Karpas-422 (cell line): ENCODE measurements around the gene CASKIN2. TPM values are rescaled to one million over a fixed set of nuclear protein-coding genes. Genes with fewer than 3 reads are reported as not detected.

Source experiments
- DNase-seq: peaks from one replicate; pipeline ENCODE4 v3.0.0-alpha.2; 2015
- H2AFZ ChIP-seq: fragments of 200-600 bp; sonication (generic); 2 replicates; pipeline ENCODE4 v1.6.1; 2014; ENCODE audit warnings: antibody characterized with exemption, low read length, mixed read lengths
- H3K27ac ChIP-seq: fragments of 200-600 bp; sonication (generic); 2 replicates; pipeline ENCODE4 v1.5.1; 2014; ENCODE audit warnings: mild to moderate bottlenecking, low read length, moderate library complexity
- H3K27me3 ChIP-seq: fragments of 200-600 bp; sonication (generic); 2 replicates; pipeline ENCODE4 v1.6.1; 2014; ENCODE audit warnings: low read length, mixed read lengths
- H3K36me3 ChIP-seq: fragments of 200-600 bp; sonication (generic); 2 replicates; pipeline ENCODE4 v1.6.1; 2014; ENCODE audit warnings: low read length, mixed read lengths; ENCODE audit not compliant: insufficient read depth
- H3K4me1 ChIP-seq: fragments of 200-600 bp; sonication (generic); 2 replicates; pipeline ENCODE4 v1.6.1; 2014; ENCODE audit warnings: mild to moderate bottlenecking, low read length, mixed read lengths
- H3K4me2 ChIP-seq: fragments of 200-600 bp; sonication (generic); 2 replicates; pipeline ENCODE4 v1.6.1; 2014; ENCODE audit warnings: low read length, low read depth, mild to moderate bottlenecking; ENCODE audit not compliant: poor library complexity, severe bottlenecking
- H3K4me3 ChIP-seq: fragments of 200-600 bp; sonication (generic); 2 replicates; pipeline ENCODE4 v1.5.1; 2014; ENCODE audit warnings: mild to moderate bottlenecking, antibody characterized with exemption, low read length, mixed read lengths
- H3K79me2 ChIP-seq: fragments of 200-600 bp; sonication (generic); 2 replicates; pipeline ENCODE4 v1.6.1; 2014; ENCODE audit warnings: mild to moderate bottlenecking, low read length, mixed read lengths
- H3K9ac ChIP-seq: fragments of 200-600 bp; sonication (generic); 2 replicates; pipeline ENCODE4 v1.6.0; 2014; ENCODE audit warnings: low read length
- H3K9me2 ChIP-seq: fragments of 200-600 bp; sonication (generic), shearing (Covaris generic); replicated peaks from 2 replicates; pipeline ENCODE4 v1.6.0; 2014; ENCODE audit warnings: mild to moderate bottlenecking, low read length, moderate library complexity; ENCODE audit not compliant: insufficient read depth
- H3K9me3 ChIP-seq: fragments of 300-700, 200-600 bp; sonication (generic); 2 replicates; pipeline ENCODE4 v1.6.1; 2014; ENCODE audit warnings: low read length, mixed read lengths
- H4K20me1 ChIP-seq: fragments of 200-600 bp; sonication (generic); 2 replicates; pipeline ENCODE4 v1.6.1; 2014; ENCODE audit warnings: mild to moderate bottlenecking, antibody characterized with exemption, low read length, low read depth; ENCODE audit not compliant: insufficient read depth
- total RNA-seq: library from RNA; depleted of rRNA; stranded (reverse); fragments of >200 nt; shearing (Covaris generic); gene quantifications from 2 replicates; pipeline ENCODE4 v1.2.3, GENCODE V29; 2014; ENCODE audit warnings: low replicate concordance

Gene CASKIN2
- total RNA-seq, 1 experiment from 2014 or later = not detected

DNA sequence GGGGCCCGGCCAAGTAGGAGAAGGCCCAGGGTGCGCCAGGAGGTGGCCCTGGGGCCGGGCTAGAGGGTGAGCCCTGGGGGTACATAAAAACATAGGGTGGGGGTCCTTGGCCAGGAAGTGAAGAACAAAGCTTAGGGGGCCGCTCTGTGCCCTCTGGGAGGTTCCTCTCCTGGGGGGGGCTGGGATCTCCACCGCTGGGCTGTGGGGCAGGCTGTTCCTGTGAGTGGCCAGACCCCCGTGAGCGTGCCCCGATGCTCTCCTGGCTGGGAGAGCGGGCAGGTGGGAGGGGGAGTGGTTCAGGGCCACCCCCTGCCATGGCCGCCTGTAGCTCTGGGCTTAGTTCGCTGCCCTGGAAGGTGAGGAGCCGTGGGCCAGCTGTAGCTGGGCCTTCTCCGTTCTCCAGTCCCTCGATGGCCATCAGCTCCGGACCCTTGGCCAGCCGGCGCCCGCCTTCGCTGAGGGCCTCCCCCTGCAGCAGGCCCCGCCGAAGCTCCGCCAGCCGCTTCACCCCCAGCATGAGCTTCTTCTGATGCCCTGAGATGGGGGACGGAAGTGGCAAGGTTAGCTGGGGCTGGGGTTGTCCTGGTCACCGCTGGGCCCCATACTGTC lies 12.5 kb downstream of the CASKIN2 start:
- no peaks in the 10 kb centered on the region for H3K27me3 ChIP-seq
- no peak for DNase-seq
- no peak overlapping the region for H3K4me3 ChIP-seq
- H3K4me2 ChIP-seq = no peak overlapping the region
- H3K36me3 ChIP-seq = no peaks in the 10 kb centered on the region
- no peaks in the 10 kb centered on the region for H3K79me2 ChIP-seq
- H3K4me1 ChIP-seq = no peaks in the 10 kb centered on the region
- H3K9ac ChIP-seq = no peak overlapping the region
- H4K20me1 ChIP-seq = peaks cover 4% of the 10 kb centered on the region; the same call in 1 of the 2 replicates
- H3K9me2 ChIP-seq = no peaks in the 10 kb centered on the region
- H3K27ac ChIP-seq = no peak overlapping the region
- H3K9me3 ChIP-seq = no peaks in the 10 kb centered on the region
- no peak overlapping the region for H2AFZ ChIP-seq

DNA sequence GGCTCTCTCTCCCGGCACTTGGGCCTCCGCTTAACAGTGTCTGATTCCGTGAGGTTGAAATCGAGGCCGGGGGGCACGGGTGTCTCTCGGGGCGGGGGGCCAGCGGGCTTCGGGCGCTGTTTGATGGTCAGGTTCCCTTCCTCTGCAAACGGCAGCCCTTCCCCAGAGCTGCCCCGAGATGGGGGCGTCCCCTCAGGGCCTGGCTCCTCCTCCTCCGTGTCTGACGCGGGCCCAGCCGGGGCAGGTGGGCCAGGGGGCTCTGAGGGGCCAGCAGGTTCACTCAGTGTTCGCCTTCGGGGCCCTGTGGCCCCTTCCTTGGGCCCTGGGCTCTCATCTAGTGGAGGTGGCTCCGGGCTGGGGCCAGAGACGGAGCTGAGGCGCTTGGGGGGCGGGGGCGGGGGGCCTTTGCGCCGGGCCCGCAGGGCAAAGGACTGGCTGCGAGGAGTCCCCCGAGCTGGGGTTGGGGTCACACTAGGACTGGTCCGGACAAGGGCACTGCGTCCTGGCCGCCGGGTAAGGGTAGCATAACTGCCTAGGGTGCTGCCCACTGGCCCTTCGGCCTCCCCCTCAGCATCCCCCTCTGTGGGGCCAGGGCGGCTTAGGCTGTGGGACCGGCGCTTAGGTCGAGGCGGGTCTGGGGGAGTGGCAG lies 13.1 kb downstream of the CASKIN2 start:
- Histone ChIP-seq H3K27me3 (no peaks in the 10 kb centered on the region), H3K27ac (no peak overlapping the region), H4K20me1 (peaks cover 4% of the 10 kb centered on the region; the same call in 1 of the 2 replicates), H3K79me2 (no peaks in the 10 kb centered on the region), H3K36me3 (no peaks in the 10 kb centered on the region), H3K9me3 (no peaks in the 10 kb centered on the region), H3K4me2 (no peak overlapping the region), H3K4me3 (no peak overlapping the region), H3K4me1 (no peaks in the 10 kb centered on the region), H2AFZ (no peak overlapping the region), H3K9me2 (no peaks in the 10 kb centered on the region), H3K9ac (no peak overlapping the region)
- DNase-seq = no peak

DNA sequence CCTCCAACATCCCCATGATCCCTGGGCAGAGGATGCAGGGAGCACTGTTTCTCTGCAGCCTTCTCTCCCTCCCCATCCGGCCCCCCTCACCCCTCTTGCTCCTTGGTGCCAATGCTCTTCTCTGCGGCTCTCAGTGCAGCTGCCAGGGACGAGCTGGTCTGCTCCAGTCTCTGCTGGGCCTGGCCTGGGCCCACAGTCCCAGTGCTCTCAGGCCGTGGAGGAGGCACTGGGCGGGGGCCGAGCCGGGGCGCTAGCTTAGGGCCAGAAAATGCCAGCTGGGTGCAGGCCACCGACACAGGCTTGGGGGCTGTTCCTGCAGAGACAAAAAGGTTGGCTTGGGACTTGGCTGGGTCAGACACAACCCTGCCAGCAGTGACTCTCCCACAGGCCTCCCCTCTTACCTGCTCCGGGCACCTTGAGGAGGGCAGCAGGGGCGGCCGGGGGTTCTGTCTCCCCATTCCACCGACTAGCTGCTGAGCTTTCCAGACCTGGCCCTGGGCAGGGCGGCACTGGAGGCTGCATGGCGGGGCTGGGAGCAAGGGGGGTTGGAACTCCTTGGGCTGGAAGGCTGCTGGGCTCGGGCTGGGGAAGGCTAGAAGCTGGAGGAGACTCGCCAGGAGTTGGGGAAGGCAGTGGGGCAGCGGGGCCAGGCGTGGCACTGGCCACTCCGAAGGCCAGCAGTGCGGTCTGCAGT lies 13.8 kb downstream of the CASKIN2 start:
- H3K4me2 ChIP-seq = no peak overlapping the region
- no peaks in the 10 kb centered on the region for H3K4me1 ChIP-seq
- H4K20me1 ChIP-seq = peaks cover 4% of the 10 kb centered on the region; the same call in 1 of the 2 replicates
- no peak overlapping the region for H3K27ac ChIP-seq
- no peaks in the 10 kb centered on the region for H3K9me2 ChIP-seq
- H3K9me3 ChIP-seq = no peaks in the 10 kb centered on the region
- no peak for DNase-seq
- no peak overlapping the region for H3K9ac ChIP-seq
- no peaks in the 10 kb centered on the region for H3K79me2 ChIP-seq
- no peak overlapping the region for H3K4me3 ChIP-seq
- H3K36me3 ChIP-seq = no peaks in the 10 kb centered on the region
- H2AFZ ChIP-seq = no peak overlapping the region
- H3K27me3 ChIP-seq = no peaks in the 10 kb centered on the region

DNA sequence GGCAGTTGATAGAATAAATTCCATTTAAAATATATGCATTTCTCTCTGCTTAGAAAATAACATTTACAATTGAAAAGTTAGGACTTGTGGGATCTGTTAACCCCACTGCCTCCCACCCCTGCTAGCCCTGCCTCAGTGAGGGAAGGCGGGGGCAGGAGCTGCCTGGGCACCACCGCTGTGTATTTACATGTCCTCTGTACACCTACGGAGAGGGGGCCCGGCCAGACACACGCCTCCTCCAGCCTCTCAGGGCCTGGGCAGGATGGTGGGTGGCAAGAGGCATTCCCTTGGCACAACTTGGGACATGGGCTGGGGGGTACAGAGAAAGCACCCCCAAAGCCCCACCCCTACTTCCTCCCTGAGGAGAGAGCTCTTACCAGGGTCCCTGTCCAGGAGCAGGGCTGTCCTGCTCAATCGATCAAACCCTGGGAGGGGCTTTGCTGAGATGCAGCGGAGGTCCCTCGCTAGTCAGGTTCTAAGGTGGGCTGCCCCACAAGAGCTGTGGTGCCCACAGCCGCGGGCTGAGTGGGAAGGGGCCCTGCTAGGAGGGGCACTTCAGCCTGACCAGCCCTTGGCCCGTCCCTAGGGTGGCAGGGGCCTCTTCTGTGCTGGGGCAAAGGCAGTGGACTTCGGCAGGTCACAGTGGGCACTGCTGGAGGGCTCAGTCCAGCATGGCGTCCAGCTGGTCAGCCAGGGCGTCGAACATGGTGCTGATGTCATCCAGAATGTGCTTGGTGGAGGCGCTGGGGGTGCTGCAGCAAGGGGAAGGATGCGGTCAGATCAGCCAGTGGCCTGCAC lies 14.7 kb downstream of the CASKIN2 start:
- H3K9ac ChIP-seq = no peak overlapping the region
- no peaks in the 10 kb centered on the region for H3K79me2 ChIP-seq
- no peak overlapping the region for H3K27ac ChIP-seq

DNA sequence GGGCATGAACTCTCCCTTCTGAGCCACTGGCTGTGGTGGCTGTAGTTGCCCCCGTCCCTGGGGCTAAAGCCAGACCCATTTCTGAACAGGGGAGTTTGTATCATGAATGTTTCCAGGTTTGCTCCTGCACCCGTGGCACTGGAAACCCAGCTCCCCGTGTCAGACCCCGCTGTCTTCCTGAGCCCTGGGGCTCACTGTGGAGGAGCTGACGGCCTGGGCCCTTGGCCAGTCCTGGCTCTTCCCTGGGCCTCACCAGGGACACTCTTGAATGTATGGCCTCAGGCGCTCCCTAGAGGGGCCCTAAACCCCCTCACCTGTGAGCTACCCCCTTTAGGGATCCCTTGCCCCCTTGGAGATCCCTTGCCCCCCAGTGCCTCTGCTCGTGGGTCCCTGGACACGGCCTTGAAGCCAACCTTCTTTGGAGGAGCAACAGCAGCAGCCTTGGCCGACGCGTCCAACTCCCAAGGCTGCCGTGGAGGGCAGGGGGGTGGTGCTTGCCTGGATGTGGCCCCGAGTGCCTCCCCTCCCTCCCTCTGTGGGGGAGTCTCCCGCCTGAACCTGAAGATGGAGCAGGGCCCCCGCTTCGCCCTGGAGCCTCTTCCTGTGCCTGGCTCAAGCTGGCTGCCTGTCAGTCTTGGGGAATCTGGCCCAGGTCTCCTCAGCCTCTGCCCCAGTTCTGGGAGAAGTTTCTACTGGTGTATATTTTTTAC lies 15.9 kb downstream of the CASKIN2 start:
- H3K9ac ChIP-seq = no peak overlapping the region
- H4K20me1 ChIP-seq = peaks cover under 1% of the 10 kb centered on the region; the same call in 1 of the 2 replicates
- no peak overlapping the region for H2AFZ ChIP-seq
- H3K4me2 ChIP-seq = no peak overlapping the region
- no peaks in the 10 kb centered on the region for H3K4me1 ChIP-seq
- no peaks in the 10 kb centered on the region for H3K9me3 ChIP-seq
- H3K36me3 ChIP-seq = no peaks in the 10 kb centered on the region
- no peaks in the 10 kb centered on the region for H3K9me2 ChIP-seq
- no peak overlapping the region for H3K4me3 ChIP-seq
- H3K27ac ChIP-seq = no peak overlapping the region
- no peaks in the 10 kb centered on the region for H3K79me2 ChIP-seq
- no peaks in the 10 kb centered on the region for H3K27me3 ChIP-seq
- DNase-seq = no peak

More for the DNA sequence above, 14.7 kb downstream of the CASKIN2 start:
- Histone ChIP-seq H3K9me3 (no peaks in the 10 kb centered on the region), H3K4me2 (no peak overlapping the region), H3K4me1 (no peaks in the 10 kb centered on the region), H3K9me2 (no peaks in the 10 kb centered on the region), H3K4me3 (no peak overlapping the region), H3K36me3 (no peaks in the 10 kb centered on the region), H2AFZ (no peak overlapping the region), H3K27me3 (no peaks in the 10 kb centered on the region), H4K20me1 (peaks cover 4% of the 10 kb centered on the region; the same call in 1 of the 2 replicates)
- no peak for DNase-seq

DNA sequence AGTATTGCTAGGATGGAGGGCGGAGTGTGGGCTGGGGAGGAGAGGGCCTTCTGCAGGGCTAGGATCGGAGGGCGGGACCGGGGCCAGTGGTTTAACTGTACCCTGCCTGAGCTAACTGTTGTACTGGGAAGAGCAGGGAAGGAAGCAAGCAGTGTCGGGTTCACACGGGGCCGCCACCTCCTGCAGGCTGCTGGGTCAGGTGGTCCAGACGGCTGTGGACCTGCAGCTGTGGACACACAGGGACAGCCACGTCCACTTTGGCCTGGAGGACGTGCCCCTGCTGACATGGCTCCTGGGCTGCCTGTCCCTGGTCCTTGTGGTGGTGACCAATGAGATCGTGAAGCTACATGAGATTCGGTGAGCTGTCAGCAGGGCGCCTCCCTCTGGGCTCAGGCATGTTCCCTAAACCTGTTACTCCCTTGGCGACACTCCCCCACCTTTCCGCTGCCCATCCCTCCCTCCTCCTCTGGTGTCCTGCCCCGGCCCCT lies 16.6 kb downstream of the CASKIN2 start:
- Histone ChIP-seq H3K36me3 (no peaks in the 10 kb centered on the region), H3K27ac (no peak overlapping the region), H4K20me1 (no peaks in the 10 kb centered on the region), H2AFZ (no peak overlapping the region), H3K9me2 (no peaks in the 10 kb centered on the region), H3K27me3 (no peaks in the 10 kb centered on the region), H3K9ac (no peak overlapping the region), H3K9me3 (no peaks in the 10 kb centered on the region), H3K4me2 (no peak overlapping the region), H3K79me2 (no peaks in the 10 kb centered on the region), H3K4me1 (no peaks in the 10 kb centered on the region), H3K4me3 (no peak overlapping the region)
- DNase-seq = no peak

DNA sequence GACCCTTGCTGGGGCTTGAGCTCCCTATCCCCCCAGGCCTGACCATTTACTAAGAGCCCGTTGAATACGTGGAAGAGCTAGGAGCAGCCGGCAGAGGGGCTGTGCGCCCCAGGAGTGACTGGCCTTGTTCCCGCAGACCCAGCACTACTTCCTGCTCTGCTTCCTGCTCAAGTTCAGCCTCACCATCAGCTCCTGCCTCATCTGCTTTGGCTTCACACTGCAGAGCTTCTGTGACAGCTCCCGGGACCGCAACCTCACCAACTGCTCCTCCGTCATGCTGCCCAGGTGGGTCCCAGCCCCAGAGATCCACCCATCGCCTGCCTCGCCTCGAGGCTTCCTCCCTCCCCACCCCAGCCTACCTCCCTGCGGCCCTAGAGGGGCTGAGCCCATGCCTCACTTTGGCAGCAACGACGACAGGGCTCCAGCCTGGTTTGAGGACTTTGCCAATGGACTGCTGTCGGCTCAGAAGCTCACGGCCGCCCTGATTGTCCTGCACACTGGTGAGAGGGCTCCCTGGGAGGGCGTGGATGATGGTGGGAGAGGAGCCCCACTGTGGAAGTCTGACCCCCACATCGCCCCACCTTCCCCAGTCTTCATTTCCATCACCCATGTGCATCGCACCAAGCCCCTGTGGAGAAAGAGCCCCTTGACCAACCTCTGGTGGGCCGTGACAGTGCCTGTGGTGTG lies 17.2 kb downstream of the CASKIN2 start:
- H3K27ac ChIP-seq = no peak overlapping the region
- no peak overlapping the region for H2AFZ ChIP-seq
- H3K79me2 ChIP-seq = no peaks in the 10 kb centered on the region
- no peaks in the 10 kb centered on the region for H3K4me1 ChIP-seq
- DNase-seq = no peak
- no peak overlapping the region for H3K4me3 ChIP-seq
- no peak overlapping the region for H3K4me2 ChIP-seq
- H3K9me3 ChIP-seq = no peaks in the 10 kb centered on the region
- H3K9me2 ChIP-seq = no peaks in the 10 kb centered on the region
- no peaks in the 10 kb centered on the region for H4K20me1 ChIP-seq
- no peak overlapping the region for H3K9ac ChIP-seq
- no peaks in the 10 kb centered on the region for H3K27me3 ChIP-seq
- H3K36me3 ChIP-seq = no peaks in the 10 kb centered on the region
